Measurements from ENCODE around the gene SNX5. TPM values are rescaled to one million over a fixed set of nuclear protein-coding genes. Genes with fewer than 3 reads are reported as not detected.

SNX5 gene
- total and polyA plus RNA-seq, 10 of the 15 experiments (the other 5 are each of a cell fraction or from before 2014, with no cell fraction given), result 92.9 to 316 (median 245) TPM

- TF ChIP-seq SUPT20H (IDR thresholded peaks at IDR 0.05; ENCODE audit: borderline replicate concordance, control insufficient read depth, low read depth, low read length), result no peak
- no peak for TF ChIP-seq SIX5 (IDR thresholded peaks at IDR 0.05; ENCODE audit: low read depth, low read length, severe bottlenecking)
- TF ChIP-seq NKRF (conservative IDR thresholded peaks at IDR 0.05), result peak; percentile 87
- TF ChIP-seq SUZ12 (IDR thresholded peaks at IDR 0.05; ENCODE audit: unreplicated experiment), result no peak
- TF ChIP-seq SMARCA5 (IDR thresholded peaks at IDR 0.05), result peak; percentile 92
- TF ChIP-seq BCLAF1 (IDR thresholded peaks at IDR 0.05), result no peak
- peak; percentile 41 for TF ChIP-seq HDAC6 (IDR thresholded peaks at IDR 0.05; ENCODE audit: unreplicated experiment)
- peak; percentile 46; the same call in 1 of the 2 replicates for TF ChIP-seq ATF3 (IDR thresholded peaks at IDR 0.05; ENCODE audit: borderline replicate concordance, extremely low read depth, low read depth, low read length)
- peak; percentile 54; the same call in 1 of the 2 replicates for TF ChIP-seq NFYB (IDR thresholded peaks at IDR 0.05; ENCODE audit: insufficient read depth, low read depth, low read length)
- TF ChIP-seq KAT2A (conservative IDR thresholded peaks at IDR 0.05; ENCODE audit: control insufficient read depth, low read depth, low read length), result no peak
- no peak for TF ChIP-seq TCF7 (IDR thresholded peaks at IDR 0.05; ENCODE audit: borderline replicate concordance)
- TF ChIP-seq SP1 (IDR thresholded peaks at IDR 0.05; ENCODE audit: low read depth, low read length), result peak; percentile 20
- peak; percentile 42; the same call in 1 of the 2 replicates for TF ChIP-seq TCF12 (IDR thresholded peaks at IDR 0.05; ENCODE audit: low read depth, low read length)
- peak; percentile 85 for TF ChIP-seq MXI1 (IDR thresholded peaks at IDR 0.05; ENCODE audit: low read depth, low read length)
- no peak for TF ChIP-seq ZBTB4 (CRISPR knock-in tag; IDR thresholded peaks at IDR 0.05)
- TF ChIP-seq LARP7 (IDR thresholded peaks at IDR 0.05), result peak; percentile 97
- TF ChIP-seq NFIC (IDR thresholded peaks at IDR 0.05; ENCODE audit: low read depth, low read length), result no peak
- TF ChIP-seq ESRRA (IDR thresholded peaks at IDR 0.05; ENCODE audit: low read length), result peak; percentile 63
- TF ChIP-seq CBX5 (IDR thresholded peaks at IDR 0.05; ENCODE audit: low read depth), result peak; percentile 45; the same call in 1 of the 2 replicates
- peak; percentile 75 for TF ChIP-seq RELA (IDR thresholded peaks at IDR 0.05; ENCODE audit: borderline replicate concordance, partially characterized antibody)
Measured at GRCh38 chr20:17968366-17969277, at the start of gene SNX5, which contains the start of gene MGME1 (continued).
